ENCODE results near the gene MYL12B.

The MYL12B gene

DNA sequence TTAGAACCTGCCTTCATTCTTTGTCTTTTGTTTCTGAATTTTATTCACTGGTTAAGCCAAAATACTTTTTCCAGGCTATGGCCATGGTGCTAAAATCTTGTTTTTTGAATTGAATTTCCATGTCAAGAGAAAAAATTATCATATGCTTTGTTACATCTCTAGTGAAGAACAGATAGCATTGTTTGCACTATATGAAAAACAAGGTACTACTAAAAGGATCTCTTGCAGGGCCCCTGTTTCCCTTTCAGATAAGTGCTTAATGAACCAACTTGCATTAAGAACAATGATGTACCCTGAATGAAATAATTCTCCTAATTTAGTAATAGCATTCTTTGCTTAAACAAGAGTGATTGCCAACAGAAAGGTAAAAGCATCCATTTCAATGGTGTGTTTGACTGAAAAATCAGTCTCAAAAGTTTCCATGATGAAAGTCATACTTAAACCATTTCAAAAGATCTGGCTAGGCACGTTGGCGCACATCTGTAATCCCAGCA is 4.3 kb upstream of the MYL12B start:
- TF ChIP-seq, protein P1, sequence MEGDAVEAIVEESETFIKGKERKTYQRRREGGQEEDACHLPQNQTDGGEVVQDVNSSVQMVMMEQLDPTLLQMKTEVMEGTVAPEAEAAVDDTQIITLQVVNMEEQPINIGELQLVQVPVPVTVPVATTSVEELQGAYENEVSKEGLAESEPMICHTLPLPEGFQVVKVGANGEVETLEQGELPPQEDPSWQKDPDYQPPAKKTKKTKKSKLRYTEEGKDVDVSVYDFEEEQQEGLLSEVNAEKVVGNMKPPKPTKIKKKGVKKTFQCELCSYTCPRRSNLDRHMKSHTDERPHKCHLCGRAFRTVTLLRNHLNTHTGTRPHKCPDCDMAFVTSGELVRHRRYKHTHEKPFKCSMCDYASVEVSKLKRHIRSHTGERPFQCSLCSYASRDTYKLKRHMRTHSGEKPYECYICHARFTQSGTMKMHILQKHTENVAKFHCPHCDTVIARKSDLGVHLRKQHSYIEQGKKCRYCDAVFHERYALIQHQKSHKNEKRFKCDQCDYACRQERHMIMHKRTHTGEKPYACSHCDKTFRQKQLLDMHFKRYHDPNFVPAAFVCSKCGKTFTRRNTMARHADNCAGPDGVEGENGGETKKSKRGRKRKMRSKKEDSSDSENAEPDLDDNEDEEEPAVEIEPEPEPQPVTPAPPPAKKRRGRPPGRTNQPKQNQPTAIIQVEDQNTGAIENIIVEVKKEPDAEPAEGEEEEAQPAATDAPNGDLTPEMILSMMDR (IDR thresholded peaks at IDR 0.05), result no peak

DNA sequence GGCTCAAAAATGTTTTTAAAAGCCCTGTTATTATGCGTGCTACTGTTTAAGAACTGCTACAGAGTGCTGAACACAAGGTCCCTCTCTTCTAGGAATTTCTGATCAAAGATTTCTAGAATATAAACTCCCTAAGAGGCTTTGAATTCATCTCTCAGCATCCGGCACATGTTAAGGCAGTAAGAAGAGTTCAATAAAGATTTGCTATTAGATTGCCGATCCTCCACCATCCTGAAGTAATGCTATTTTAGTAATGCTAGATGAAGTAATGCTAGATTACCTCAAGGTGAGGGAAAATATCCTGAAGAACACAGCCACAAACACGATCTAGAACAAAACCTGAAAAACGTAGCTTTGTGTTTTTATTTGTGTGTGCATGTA is 949 bp upstream of the MYL12B start:
- TF ChIP-seq, protein P1 (IDR thresholded peaks at IDR 0.05), result no peak

DNA sequence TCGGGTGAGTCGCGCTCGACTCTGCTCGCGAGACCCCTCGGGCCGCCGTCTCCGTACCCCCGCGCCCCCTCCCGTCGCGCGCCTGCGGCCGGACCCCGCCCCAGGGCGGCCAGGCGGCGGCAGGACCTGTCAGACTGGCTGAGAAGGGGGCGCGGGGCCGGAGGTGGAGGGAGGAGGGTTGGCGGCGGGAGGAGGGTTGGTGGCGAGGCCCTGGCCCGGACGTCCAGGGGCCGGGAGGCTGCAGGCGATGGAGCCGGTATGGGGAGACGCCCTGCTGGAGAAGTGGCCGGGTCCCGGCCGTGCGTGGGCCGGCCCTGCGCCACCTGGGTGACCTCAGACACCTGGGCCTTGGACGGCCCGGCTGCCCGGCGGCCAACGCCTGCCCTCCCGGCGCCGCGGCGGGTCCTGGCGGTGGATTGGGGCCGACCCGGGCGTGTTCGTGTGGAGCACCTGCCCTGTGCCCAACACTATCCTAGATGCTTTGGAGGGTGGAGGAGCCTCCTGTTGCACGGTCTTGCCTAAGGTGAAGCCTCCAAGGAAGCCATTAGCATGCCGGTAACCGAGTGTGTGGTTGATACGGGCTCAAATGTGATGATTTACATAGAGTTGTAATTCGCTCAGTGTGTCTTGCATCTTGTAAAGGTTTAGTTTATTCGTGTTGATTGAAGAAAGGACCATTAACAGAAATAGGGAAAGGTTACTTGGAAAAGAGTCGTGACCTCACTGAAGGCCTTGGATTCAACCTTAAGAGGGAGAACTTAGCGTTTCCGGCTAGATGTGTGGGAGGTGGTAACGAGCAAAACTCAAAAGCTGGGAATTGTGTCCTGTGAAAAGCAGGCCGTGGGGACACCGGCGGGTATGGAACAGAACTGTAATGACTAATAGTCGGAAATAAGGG is 550 bp downstream of the MYL12B start:
- TF ChIP-seq, protein P1 (IDR thresholded peaks at IDR 0.05), result no peak

DNA sequence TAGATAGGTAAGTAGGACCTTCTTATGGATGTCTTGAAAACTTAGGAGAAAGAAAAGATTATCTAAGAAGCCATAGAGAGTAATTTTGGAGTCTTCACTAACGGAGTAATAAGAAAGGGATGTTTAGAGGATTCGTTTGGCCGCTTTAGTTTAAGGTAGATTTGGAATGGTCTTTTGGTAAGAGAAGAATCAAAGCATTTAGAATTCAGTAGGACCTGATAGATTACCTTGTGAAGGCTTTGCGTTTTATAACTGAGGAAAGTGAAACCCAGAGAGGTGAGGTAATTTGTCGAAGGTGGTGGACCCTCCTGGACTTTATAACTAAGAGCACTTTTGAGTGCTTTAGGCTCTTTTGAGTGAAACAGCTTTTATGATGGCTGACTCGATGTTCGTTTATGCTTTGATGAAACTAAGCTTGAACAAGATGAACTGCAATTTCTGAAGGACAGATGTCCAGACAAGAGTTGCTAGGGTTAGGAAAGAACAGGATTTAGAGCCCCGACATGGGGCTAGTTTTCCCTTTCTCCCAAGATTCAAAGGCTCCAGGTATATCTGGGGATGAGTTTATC is 1.3 kb downstream of the MYL12B start:
- TF ChIP-seq, protein P1 (IDR thresholded peaks at IDR 0.05), result no peak

DNA sequence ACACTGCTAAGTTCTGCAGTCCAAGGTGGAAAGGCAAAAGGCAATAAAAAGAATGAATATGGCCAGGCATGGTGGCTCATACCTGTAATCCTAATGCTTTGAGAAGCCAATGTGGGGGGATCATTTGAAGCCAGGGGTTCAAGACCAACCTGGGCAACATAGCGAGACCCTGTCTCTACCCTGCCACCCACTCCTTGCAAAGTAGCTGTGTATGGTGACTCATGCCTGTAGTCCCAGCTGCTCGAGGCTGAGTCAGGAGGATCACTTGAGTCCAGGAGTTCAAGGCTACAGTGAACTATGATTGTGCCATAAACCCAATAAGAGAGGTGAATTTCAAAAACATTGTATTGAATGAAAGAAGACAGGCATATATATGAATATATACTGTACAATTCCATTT is 2.4 kb downstream of the MYL12B start:
- TF ChIP-seq, protein P1 (IDR thresholded peaks at IDR 0.05), result no peak

DNA sequence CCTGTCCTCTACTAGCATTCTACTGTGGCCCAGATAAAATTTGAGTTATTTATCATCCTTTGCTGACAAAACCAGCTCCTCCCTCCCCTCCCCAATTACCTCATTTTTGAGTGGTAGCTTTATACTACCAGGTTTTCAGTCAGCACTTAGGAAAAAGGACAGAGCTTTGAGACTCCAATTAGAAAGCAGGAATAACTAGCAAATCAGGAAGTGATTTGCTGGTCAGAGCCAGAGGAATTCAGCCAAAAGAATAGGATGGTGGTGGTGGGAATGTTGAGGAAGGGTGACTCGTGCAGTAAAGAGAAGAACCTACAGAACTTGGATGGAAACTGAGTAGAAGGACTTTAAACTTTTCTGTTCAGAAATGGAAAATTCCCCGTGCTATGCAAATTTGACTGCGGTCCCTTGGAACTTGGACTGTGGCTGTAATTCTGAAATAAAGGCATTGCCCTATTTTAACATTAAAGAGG is 3.7 kb downstream of the MYL12B start:
- TF ChIP-seq, protein P1 (IDR thresholded peaks at IDR 0.05), result no peak

DNA sequence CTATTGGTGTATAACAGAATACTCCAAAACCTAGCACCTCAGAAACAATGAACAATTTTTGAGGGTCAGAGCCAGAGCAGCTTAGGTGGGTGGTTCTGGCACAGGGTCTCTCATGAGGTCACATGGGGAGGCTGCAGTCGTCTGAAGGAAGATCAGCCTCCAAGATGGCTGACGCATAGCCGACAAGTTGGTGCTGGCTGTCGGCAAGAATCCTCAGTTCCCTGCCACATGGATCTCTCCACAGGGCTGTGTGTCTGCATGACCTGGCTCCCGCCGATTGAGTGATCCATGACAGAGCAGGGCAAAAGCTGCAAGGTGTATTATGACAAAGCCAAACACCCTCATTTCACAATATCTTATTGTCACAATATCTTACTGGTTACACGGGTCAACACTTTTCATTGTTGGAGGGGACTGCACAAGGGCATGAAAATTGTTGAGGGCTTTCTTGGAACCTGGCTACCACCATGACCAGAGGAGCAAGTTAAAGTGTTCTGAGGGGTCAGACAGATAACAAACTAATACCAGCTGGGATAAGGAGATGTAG is 4.2 kb downstream of the MYL12B start:
- TF ChIP-seq, protein P1 (IDR thresholded peaks at IDR 0.05), result no peak

Measured in LNCAP (cell line).